Measurements from ENCODE around the gene MYOZ3.

GRCh38 chr5:150642991-150643710, 17.9 kb upstream of the MYOZ3 start:
- TF ChIP-seq CTCF (conservative IDR thresholded peaks at IDR 0.05): no peak
- TF ChIP-seq EZH2 (IDR thresholded peaks at IDR 0.05; ENCODE audit: low read depth): no peak
